Measurements from ENCODE around the gene RNF220.

The RNF220 gene

GRCh38 chr1:44591381-44591780 is 186.3 kb downstream of the RNF220 start:
- no peak for DNase-seq

- DNase-seq: peak; percentile 94
Measured at GRCh38 chr1:44592208-44593145, 187.4 kb downstream of the RNF220 start.

GRCh38 chr1:44594353-44594752 is 189.3 kb downstream of the RNF220 start:
- peak; percentile 36 for DNase-seq

GRCh38 chr1:44594871-44595735 is 190.0 kb downstream of the RNF220 start:
- peak; percentile 83 for DNase-seq

GRCh38 chr1:44596511-44596910 is 191.5 kb downstream of the RNF220 start:
- DNase-seq: no peak

- DNase-seq: no peak
Measured at GRCh38 chr1:44598167-44598566, 193.1 kb downstream of the RNF220 start.

GRCh38 chr1:44602634-44603628 is 197.9 kb downstream of the RNF220 start:
- DNase-seq: no peak

GRCh38 chr1:44603718-44604117 is 198.7 kb downstream of the RNF220 start:
- no peak for DNase-seq

- no peak for DNase-seq
Measured at GRCh38 chr1:44604157-44604955, 199.3 kb downstream of the RNF220 start.

GRCh38 chr1:44605914-44606615 is 201.0 kb downstream of the RNF220 start:
- DNase-seq: no peak

GRCh38 chr1:44606701-44607281 is 201.7 kb downstream of the RNF220 start:
- no peak for DNase-seq

GRCh38 chr1:44608141-44608540 is 203.1 kb downstream of the RNF220 start:
- DNase-seq: no peak

- no peak for DNase-seq
Measured at GRCh38 chr1:44609412-44609767, 204.3 kb downstream of the RNF220 start.

- no peak for DNase-seq
Measured at GRCh38 chr1:44609768-44610526, 204.9 kb downstream of the RNF220 start.

- DNase-seq: no peak
Measured at GRCh38 chr1:44610527-44611148, 205.6 kb downstream of the RNF220 start.

- no peak for DNase-seq
Measured at GRCh38 chr1:44611419-44611818, 206.4 kb downstream of the RNF220 start.

- no peak for DNase-seq
Measured at GRCh38 chr1:44611866-44612265, 206.8 kb downstream of the RNF220 start.

GRCh38 chr1:44613941-44614340 is 208.9 kb downstream of the RNF220 start:
- DNase-seq: no peak

GRCh38 chr1:44616284-44616990 is 211.4 kb downstream of the RNF220 start:
- DNase-seq: no peak

All from midbrain (tissue), 1 donor.